Transverse colon (tissue), 3 donors: Measurements from ENCODE around the gene MYO7B.

ENCODE experiments used
- POLR2A ChIP-seq: fragments of 450-650 bp; IDR thresholded peaks from one replicate; pipeline ENCODE4 v1.6.1; 2016; ENCODE audit warnings: antibody characterized with exemption, mild to moderate bottlenecking, moderate library complexity
- TF ChIP-seq, protein P1 (sequence below), 5 experiments: fragments of 200-600 bp in 3 of 5; fragments of 450-650 bp in 2 of 5; sonication (generic) in 3 of 5; IDR thresholded peaks; 1 replicate in 2 of 5; 2 replicates in 3 of 5; pipeline ENCODE4 v1.5.1; 2016 to 2017; ENCODE audit warnings: antibody characterized with exemption in 5 of 5, inconsistent platforms in 3 of 5, mild to moderate bottlenecking in 2 of 5, moderate library complexity in 1 of 5

DNA sequence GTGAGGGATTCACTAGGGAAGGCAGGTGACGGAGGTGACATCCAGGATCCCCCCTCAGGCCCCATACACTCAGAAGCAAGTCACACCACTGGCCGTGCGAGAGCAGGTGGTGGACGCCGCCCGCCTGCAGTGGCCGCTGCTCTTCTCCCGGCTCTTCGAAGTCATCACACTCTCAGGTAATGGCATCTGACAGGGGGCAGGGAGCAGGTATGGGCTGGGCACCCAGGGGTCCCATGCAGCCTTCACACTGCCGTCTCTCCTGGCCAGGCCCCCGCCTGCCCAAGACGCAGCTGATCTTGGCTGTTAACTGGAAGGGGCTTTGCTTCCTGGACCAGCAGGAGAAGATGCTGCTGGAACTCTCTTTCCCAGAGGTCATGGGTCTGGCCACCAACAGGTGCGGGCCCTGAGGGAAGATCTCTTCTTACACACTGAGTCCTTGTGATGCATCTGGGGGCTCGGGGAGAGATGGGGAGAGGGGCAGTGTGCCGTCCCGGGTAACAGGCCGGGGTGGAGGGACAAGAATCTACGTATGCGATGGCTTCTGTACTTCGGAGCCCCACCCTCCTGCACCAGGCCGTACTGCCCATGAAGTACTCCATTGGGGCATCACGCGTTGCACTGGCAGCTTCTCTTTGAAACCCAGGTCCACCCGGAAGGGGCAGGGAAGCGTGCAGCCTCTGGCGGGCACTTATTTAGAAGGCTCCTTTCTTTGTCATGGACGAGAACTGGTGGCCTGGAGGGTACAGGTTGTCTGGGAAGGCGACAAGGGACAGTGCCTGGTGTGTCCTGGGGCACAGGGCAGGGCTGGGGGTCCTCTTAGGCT is 91.6 kb downstream of the MYO7B start:
- TF ChIP-seq, protein P1, sequence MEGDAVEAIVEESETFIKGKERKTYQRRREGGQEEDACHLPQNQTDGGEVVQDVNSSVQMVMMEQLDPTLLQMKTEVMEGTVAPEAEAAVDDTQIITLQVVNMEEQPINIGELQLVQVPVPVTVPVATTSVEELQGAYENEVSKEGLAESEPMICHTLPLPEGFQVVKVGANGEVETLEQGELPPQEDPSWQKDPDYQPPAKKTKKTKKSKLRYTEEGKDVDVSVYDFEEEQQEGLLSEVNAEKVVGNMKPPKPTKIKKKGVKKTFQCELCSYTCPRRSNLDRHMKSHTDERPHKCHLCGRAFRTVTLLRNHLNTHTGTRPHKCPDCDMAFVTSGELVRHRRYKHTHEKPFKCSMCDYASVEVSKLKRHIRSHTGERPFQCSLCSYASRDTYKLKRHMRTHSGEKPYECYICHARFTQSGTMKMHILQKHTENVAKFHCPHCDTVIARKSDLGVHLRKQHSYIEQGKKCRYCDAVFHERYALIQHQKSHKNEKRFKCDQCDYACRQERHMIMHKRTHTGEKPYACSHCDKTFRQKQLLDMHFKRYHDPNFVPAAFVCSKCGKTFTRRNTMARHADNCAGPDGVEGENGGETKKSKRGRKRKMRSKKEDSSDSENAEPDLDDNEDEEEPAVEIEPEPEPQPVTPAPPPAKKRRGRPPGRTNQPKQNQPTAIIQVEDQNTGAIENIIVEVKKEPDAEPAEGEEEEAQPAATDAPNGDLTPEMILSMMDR (IDR thresholded peaks at IDR 0.05) = no peak
- no peak for TF ChIP-seq POLR2A
